Smooth muscle cell (in vitro differentiated cells): ENCODE measurements around the gene ZNF385D. TPM values are rescaled to one million over a fixed set of nuclear protein-coding genes. Genes with fewer than 3 reads are reported as not detected.

Source experiments
- DNase-seq: peaks from one replicate; lab custom pipeline; 2025; ENCODE audit not compliant: unreplicated experiment; lab: John Stamatoyannopoulos, UW
- H2AFZ ChIP-seq: fragments of 200-600 bp; sonication (generic); 2 replicates; pipeline ENCODE4 v1.6.0; 2016; ENCODE audit warnings: antibody characterized with exemption, low read depth, mild to moderate bottlenecking
- H3F3A ChIP-seq: fragments of 200-600 bp; sonication (generic); 2 replicates; pipeline ENCODE4 v1.6.0; 2017; ENCODE audit warnings: antibody characterized with exemption, low read depth
- H3K27ac ChIP-seq: fragments of 200-600 bp; sonication (generic); 2 replicates; pipeline ENCODE4 v1.5.1; 2016; ENCODE audit warnings: low read depth, mild to moderate bottlenecking
- H3K27me3 ChIP-seq: fragments of 200-600 bp; sonication (generic); 2 replicates; pipeline ENCODE4 v1.6.1; 2016; ENCODE audit warnings: low read depth, mild to moderate bottlenecking
- H3K36me3 ChIP-seq: fragments of 200-600 bp; sonication (generic); 2 replicates; pipeline ENCODE4 v1.5.1; 2016; ENCODE audit warnings: low read depth
- H3K4me1 ChIP-seq: fragments of 200-600 bp; sonication (generic); 2 replicates; pipeline ENCODE4 v1.5.1; 2016; ENCODE audit warnings: low read depth
- H3K4me2 ChIP-seq: fragments of 200-600 bp; sonication (generic); 2 replicates; pipeline ENCODE4 v1.6.0; 2016; ENCODE audit warnings: mild to moderate bottlenecking
- H3K4me3 ChIP-seq: fragments of 200-600 bp; sonication (generic); 2 replicates; pipeline ENCODE4 v1.5.1; 2016; ENCODE audit warnings: mild to moderate bottlenecking
- H3K79me2 ChIP-seq: fragments of 200-600 bp; sonication (generic); 2 replicates; pipeline ENCODE4 v1.6.0; 2016; ENCODE audit warnings: low read depth, mild to moderate bottlenecking
- H3K9ac ChIP-seq: fragments of 200-600 bp; sonication (generic); 2 replicates; pipeline ENCODE4 v1.6.0; 2016; ENCODE audit warnings: low read depth
- H3K9me3 ChIP-seq: fragments of 200-600 bp; sonication (generic); replicated peaks from 2 replicates; pipeline ENCODE4 v1.5.1; 2016; ENCODE audit warnings: low read depth
- H4K20me1 ChIP-seq: fragments of 200-600 bp; sonication (generic); 2 replicates; pipeline ENCODE4 v1.6.0; 2016; ENCODE audit warnings: low read depth
- CTCF ChIP-seq: fragments of 200-600 bp; sonication (generic); IDR thresholded peaks from 2 replicates; pipeline ENCODE4 v1.5.1; 2017; ENCODE audit warnings: borderline replicate concordance, mild to moderate bottlenecking, antibody characterized with exemption; ENCODE audit not compliant: insufficient read depth, poor library complexity, severe bottlenecking
- WGBS: methylation state at CpG from one replicate; pipeline ENCODE4 v1.1.7; 2016; ENCODE audit warnings: low lambda C conversion rate; 5-methylcytosine and 5-hydroxymethylcytosine counted together
- polyA plus RNA-seq: library from polyadenylated mRNA; unstranded; fragments of >200 nt; fragmentation: Nextera tagmentation; extraction: Ambion mirVana; gene quantifications from 2 replicates; pipeline ENCODE4 v1.2.1, GENCODE V29; 2016
- total RNA-seq: library from RNA; depleted of rRNA; stranded (reverse); fragments of >200 nt; gene quantifications from 2 replicates; pipeline ENCODE4 v1.2.3, GENCODE V29; 2014

Gene ZNF385D
- total and polyA plus RNA-seq, 2 experiments from 2014 or later, result 0.13 to 2.4 TPM

- Histone ChIP-seq H3K27ac (no peak overlapping the region), H3K27me3 (no peaks in the 10 kb centered on the region), H3K4me1 (no peaks in the 10 kb centered on the region), H3K9me3 (no peaks in the 10 kb centered on the region), H2AFZ (no peak overlapping the region), H3K4me2 (no peak overlapping the region), H3K9ac (no peak overlapping the region), H3F3A (no peaks in the 10 kb centered on the region), H3K4me3 (no peak overlapping the region), H3K36me3 (no peaks in the 10 kb centered on the region), H4K20me1 (no peaks in the 10 kb centered on the region), H3K79me2 (no peaks in the 10 kb centered on the region)
- WGBS, result 90% methylated on average over 41 of the region's 47 CpGs
- no peak for DNase-seq
- TF ChIP-seq CTCF, result no peak
Measured at GRCh38 chr3:21405671-21406667, 345.0 kb downstream of the ZNF385D start.

DNA sequence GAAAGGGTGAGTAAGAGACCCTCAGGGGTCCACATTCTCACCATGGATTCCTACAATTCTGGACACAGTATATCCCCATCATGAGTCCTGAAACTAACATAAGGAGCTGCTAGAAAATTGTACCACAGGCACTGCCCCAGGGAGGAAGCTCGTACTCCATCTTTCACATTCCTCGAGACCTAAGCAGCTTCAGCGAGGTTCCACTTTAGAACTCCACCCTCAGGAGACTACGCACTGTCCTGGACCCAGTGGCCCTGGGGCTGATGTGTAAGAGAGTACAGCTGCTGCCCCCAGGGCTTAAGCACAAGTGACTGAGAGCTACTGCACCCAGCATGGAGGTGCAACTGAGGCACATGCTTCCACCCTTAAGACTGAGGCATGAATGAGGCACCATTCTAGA lies 352.5 kb downstream of the ZNF385D start:
- TF ChIP-seq CTCF, result no peak
- no peaks in the 10 kb centered on the region for H3K79me2 ChIP-seq
- no peak overlapping the region for H2AFZ ChIP-seq
- H3K4me1 ChIP-seq, result no peaks in the 10 kb centered on the region
- no peaks in the 10 kb centered on the region for H3K36me3 ChIP-seq
- no peaks in the 10 kb centered on the region for H3K27me3 ChIP-seq
- DNase-seq, result no peak
- H3K9me3 ChIP-seq, result no peaks in the 10 kb centered on the region
- no peak overlapping the region for H3K9ac ChIP-seq
- no peaks in the 10 kb centered on the region for H4K20me1 ChIP-seq
- H3K4me3 ChIP-seq, result no peak overlapping the region
- H3K27ac ChIP-seq, result no peak overlapping the region
- no peak overlapping the region for H3K4me2 ChIP-seq
- H3F3A ChIP-seq, result no peaks in the 10 kb centered on the region
- 98% methylated on average over 4 of the region's 4 CpGs for WGBS

DNA sequence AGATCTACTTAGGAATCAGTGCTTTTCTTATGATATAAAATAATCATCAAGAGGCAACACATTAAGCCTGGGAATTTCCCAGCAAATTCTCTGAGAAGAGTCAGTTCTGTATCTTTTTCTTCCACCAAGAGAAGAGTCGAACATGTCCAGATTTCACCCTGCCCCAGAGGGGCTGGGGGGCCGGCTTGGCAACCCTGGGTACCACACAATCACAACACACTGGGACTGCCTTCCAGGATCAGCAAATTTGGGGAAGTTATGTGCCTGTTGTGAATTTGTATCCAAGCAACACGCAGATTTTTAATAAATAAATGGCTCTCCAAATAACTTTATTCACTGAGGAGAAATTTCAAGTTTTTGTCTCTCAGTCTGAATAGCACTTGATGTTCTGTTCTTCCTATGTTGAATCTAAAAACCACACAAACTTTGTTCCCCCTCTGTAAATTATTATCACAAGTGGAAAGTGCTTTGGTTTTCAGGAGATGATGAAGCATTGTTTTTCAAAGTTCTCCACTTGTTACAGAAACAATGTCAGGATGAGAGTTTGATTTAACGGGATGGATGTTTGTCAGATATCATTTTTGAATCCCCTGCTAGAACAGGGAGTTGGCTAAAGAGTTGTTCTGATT lies 357.2 kb downstream of the ZNF385D start:
- Histone ChIP-seq H3K4me1 (no peaks in the 10 kb centered on the region), H3K79me2 (no peaks in the 10 kb centered on the region), H3K27me3 (no peaks in the 10 kb centered on the region), H3K36me3 (no peaks in the 10 kb centered on the region), H2AFZ (no peak overlapping the region), H4K20me1 (no peaks in the 10 kb centered on the region), H3K4me2 (no peak overlapping the region), H3F3A (no peaks in the 10 kb centered on the region), H3K4me3 (no peak overlapping the region), H3K9ac (no peak overlapping the region), H3K9me3 (no peaks in the 10 kb centered on the region), H3K27ac (no peak overlapping the region)
- no peak for DNase-seq
- no peak for TF ChIP-seq CTCF
- WGBS, result 95% methylated on average over 4 of the region's 4 CpGs
